NT2/D1 (cell line): ENCODE results near the gene IFT172.
"Not testable (repeated sequence)": the region's sequence is repeated elsewhere in the genome, so short reads cannot be mapped to it uniquely, and the experiment has no call there.

Experiments
- SUZ12 ChIP-seq: IDR thresholded peaks from 2 replicates; pipeline ENCODE4 v1.6.1; 2011; ENCODE audit not compliant: insufficient read length, insufficient read depth; ENCODE audit errors: extremely low read depth
- YY1 ChIP-seq: IDR thresholded peaks from 2 replicates; pipeline ENCODE4 v1.6.1; 2011; ENCODE audit not compliant: insufficient read length, insufficient read depth
- ZNF274 ChIP-seq: IDR thresholded peaks from 2 replicates; pipeline ENCODE4 v1.6.1; 2011; ENCODE audit warnings: mild to moderate bottlenecking, low read depth, low read length

DNA sequence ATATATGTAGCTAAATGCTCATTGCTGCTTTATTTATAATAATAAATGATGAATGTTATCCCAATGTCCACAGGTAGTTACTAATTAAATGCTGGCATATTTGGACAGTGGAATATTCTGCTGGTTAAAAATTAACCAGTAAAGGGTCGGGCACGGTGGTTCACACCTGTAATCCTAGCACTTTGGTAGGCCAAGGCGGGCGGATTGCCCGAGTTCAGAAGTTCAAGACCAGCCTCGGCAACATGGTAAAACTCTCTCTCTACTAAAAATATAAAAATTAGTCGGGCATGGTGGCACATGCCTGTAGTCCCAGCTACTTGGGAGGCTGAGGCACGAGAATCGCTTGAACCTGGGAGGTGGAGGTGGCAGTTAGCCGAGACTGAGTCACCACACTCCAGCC is 64.5 kb downstream of the IFT172 start:
- not testable (repeated sequence) for TF ChIP-seq SUZ12, YY1, ZNF274
